Measurements from ENCODE around the gene RIN3.

The RIN3 gene

GRCh38 chr14:92513966-92514843, 624 bp downstream of the RIN3 start:
- no peak for TF ChIP-seq CTCF (IDR thresholded peaks at IDR 0.05; ENCODE audit: unreplicated experiment in 3 of 3)
- Mint-ChIP-seq H3K4me3 (peak overlapping the region; percentile 85 to 87 (median 86)), H3K4me1 (peaks cover 12% of the 10 kb centered on the region), H3K27me3 (ENCODE audit: low read depth) (peaks cover 39% of the 10 kb centered on the region), H3K9me3 (no peaks in the 10 kb centered on the region), H3K27ac (no peak overlapping the region), H3K36me3 (ENCODE audit: low read depth) (no peaks in the 10 kb centered on the region)

GRCh38 chr14:92514844-92515514, 1.4 kb downstream of the RIN3 start:
- Mint-ChIP-seq H3K36me3 (ENCODE audit: low read depth) (no peaks in the 10 kb centered on the region), H3K4me1 (peaks cover 12% of the 10 kb centered on the region), H3K4me3 (peak overlapping the region; percentile 75 to 86 (median 85)), H3K27ac (peak overlapping the region in 1 of 3 experiments; percentile 23), H3K9me3 (no peaks in the 10 kb centered on the region), H3K27me3 (ENCODE audit: low read depth) (peaks cover 32% of the 10 kb centered on the region)
- TF ChIP-seq CTCF (IDR thresholded peaks at IDR 0.05; ENCODE audit: unreplicated experiment in 3 of 3) = no peak

- Mint-ChIP-seq H3K27ac (peak overlapping the region in 1 of 3 experiments; percentile 23), H3K4me3 (peak overlapping the region; percentile 75 to 86 (median 85)), H3K4me1 (peaks cover 12% of the 10 kb centered on the region), H3K27me3 (ENCODE audit: low read depth) (peaks cover 29% of the 10 kb centered on the region), H3K9me3 (no peaks in the 10 kb centered on the region), H3K36me3 (ENCODE audit: low read depth) (no peaks in the 10 kb centered on the region)
- no peak for TF ChIP-seq CTCF (IDR thresholded peaks at IDR 0.05; ENCODE audit: unreplicated experiment in 3 of 3)
Measured at GRCh38 chr14:92515546-92516343, 2.2 kb downstream of the RIN3 start.

- peaks cover 12% of the 10 kb centered on the region for H3K4me1 Mint-ChIP-seq
- H3K27ac Mint-ChIP-seq = no peak overlapping the region
Measured at GRCh38 chr14:92516344-92516965, 2.9 kb downstream of the RIN3 start.

More at GRCh38 chr14:92516344-92516965, 2.9 kb downstream of the RIN3 start:
- TF ChIP-seq CTCF (IDR thresholded peaks at IDR 0.05; ENCODE audit: unreplicated experiment in 3 of 3) = no peak
- Mint-ChIP-seq H3K36me3 (ENCODE audit: low read depth) (no peaks in the 10 kb centered on the region), H3K4me3 (peak overlapping the region in 1 of 3 experiments; percentile 34), H3K9me3 (no peaks in the 10 kb centered on the region), H3K27me3 (ENCODE audit: low read depth) (peaks cover 24% of the 10 kb centered on the region)

Measured in nephron (organoid).